Activated T-cell treated with anti-CD3 and anti-CD28 coated beads for 24 hours (primary cell): Measurements from ENCODE around the gene HOXC5.
"Not testable (repeated sequence)": the region's sequence is repeated elsewhere in the genome, so short reads cannot be mapped to it uniquely, and the experiment has no call there.

Experiments used
- DNase-seq: peaks from one replicate; pipeline ENCODE4 v3.0.0-alpha.2; 2020; ENCODE audit warnings: low read depth

Gene HOXC5

GRCh38 chr12:54033980-54034784 is 1.3 kb downstream of the HOXC5 start:
- no peak for DNase-seq

- DNase-seq, result no peak
Observed at GRCh38 chr12:54034785-54035310, 2.0 kb downstream of the HOXC5 start.

GRCh38 chr12:54035568-54036264 is 2.9 kb downstream of the HOXC5 start:
- no peak for DNase-seq

DNA sequence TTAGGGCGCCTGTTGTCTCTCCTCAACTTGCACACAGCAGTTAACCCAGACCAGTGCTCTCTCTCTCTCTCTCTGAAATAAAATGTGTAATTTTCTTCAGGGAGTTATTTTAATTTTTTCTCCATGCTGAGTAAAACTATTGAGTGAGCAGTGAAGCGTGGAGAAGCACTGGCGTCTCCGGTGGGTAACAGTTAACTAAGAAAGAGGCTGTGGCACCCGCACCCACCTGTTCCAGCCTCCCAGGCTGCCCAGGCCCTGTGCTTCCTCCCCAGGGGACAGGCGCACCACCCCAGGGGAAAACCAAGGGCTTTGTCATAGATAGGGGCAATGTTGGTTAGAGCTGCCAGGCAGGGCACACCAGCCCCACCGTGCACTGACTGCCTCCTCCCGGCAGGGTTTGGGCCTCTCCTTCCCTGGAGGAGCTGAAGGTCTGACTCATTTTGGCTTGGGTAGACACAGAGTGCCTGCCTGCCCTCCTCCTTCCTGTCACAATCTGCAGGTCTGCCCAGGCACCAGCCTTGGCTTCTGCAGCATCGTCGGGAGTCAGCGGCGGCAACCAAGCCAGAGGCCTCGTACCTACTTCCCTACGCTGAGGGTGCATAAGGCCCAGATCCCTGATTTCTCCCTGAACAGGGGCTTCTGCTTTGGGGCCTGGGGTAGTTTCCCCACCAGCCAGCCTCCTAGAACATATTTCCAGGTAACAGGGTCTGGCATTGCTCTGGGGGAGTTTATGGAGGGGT is 3.9 kb downstream of the HOXC5 start:
- no peak for DNase-seq

DNA sequence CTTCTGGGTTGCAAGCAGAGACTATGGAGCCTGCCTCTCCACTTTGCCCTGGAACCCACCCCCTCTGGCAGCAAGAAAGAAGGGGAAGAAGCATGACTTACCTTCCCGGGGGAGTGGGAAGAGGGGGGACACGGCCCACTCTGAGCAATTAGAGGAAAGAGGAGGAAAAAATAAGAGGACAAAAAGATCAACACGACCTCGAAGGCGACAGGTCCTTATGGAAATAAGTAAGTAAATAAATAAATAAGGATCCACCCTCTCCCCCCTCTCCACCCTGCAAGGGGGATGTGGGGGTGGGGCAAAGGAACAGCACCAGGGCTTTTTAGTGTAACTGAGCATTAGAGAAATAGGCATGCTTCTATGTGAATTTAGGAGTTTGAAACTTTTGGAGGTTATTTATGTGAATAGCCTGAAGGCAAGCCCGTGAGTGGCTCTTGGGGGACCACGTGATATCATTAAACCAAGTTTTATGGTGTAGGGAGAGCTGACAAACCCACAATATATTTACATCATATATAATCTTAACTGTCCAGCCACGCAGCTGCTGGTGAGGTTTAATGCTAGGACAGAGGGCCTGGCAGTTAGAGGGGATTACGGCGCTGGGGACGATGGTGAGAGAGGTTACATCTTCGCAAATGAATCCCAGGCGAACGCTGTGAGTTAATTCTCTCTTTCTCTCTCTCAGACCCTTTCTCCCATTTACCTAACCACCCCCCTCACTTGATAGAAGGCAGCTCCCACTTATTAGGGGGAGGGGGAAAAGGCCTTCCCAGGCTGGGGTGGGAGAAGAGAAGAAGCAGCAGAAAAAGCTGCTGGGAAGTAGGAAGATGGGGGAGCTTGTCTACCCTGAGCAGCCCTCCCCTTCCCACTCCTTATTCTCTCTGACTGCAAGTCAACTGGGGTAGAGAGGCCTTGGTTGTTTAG is 4.8 kb downstream of the HOXC5 start:
- no peak for DNase-seq

- DNase-seq, result no peak
Observed at GRCh38 chr12:54038284-54038870, 5.5 kb downstream of the HOXC5 start.

DNA sequence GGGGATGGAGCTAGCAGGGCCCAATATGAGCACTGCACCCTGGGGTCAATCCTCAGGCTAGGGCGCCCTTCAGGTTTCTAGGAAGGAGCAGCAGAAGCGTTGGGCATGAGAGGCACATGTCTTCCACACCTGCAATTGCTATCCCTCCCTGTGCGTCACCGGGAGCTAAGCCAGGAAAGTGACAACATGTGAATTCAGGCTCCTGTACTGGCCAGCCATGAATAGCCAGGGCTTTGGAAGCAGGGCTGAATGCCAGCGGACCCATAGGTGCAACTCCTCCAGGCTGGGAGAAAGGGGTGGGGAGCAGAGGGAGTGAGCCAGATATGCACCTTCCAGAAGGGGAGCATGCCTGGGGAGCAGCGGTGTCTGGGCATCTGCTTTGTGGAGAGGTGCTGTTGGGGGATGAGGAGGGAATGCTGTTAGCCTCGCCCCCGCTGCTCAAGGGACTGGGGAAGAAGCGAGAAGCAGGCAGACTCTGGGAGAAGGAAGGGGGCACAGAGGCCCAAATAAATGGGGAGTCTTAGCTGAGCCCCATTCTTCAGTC is 6.1 kb downstream of the HOXC5 start:
- no peak for DNase-seq

GRCh38 chr12:54039417-54040147 is 6.7 kb downstream of the HOXC5 start:
- DNase-seq, result no peak

- DNase-seq, result no peak
Observed at GRCh38 chr12:54040148-54040494, 7.3 kb downstream of the HOXC5 start.

DNA sequence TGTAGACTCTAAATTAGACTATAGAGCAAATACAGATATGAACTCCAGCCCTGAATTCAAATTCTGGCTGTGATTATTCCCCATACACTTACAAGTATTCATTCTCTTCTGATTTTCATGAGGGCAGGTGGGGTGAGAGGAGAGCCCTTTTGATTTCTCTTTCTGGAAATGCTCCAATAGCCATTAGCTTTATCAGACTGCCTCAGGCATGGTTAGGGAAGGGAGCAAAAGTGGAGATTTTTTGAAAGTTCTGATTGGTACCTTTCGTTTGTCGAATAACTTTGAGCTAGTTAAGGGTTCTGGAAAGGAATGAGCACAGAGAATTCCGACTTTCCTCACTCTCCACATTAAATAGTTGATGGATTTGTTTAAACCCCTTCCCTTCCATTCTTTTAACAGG is 7.8 kb downstream of the HOXC5 start:
- DNase-seq, result no peak

DNA sequence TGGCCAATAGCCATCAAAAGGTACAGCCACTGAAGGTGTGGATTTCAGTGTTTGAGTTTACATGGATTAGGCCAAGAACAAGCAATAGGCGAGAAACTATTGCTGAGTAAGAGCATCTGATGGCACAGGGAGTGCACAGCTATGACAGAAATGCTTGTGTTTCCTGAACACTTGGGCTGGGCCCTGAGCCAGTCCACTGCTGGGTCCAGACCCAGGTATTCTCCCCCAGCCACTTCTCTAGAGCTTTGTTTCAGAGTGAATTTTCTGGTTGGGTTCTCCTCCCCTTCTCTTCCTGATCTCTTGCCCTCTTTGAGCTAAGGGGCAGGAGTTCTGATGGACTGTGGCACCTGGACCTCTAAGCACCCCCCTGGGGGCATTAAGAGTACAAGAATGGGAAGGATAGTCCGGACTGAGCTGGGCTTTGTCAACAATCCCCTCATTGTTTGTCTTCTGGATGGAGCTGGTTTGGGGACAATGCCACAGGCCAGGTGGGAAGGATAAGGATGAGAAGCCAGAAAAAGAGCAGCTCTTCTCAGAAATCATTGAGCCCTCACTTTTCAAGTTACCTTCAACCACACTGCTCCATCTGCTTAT is 8.3 kb downstream of the HOXC5 start:
- DNase-seq, result no peak

DNA sequence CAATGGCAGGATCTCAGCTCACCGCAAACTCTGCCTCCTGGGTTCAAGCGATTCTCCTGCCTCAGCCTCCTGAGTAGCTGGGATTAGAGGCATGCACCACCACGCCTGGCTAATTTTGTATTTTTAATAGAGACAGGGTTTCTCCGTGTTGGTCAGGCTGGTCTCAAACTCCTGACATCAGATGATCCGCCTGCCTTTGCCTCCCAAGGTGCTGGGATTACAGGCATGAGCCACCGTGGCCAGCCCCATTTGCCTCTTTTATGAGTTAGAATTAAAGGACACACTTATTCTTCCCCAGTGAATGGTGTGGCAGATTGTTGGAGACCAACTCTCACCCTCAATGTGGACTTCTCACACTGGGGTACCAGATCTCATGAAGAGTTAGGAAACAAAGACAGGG is 9.2 kb downstream of the HOXC5 start:
- DNase-seq, result not testable (repeated sequence)

GRCh38 chr12:54042970-54043853 is 10.4 kb downstream of the HOXC5 start:
- DNase-seq, result no peak

DNA sequence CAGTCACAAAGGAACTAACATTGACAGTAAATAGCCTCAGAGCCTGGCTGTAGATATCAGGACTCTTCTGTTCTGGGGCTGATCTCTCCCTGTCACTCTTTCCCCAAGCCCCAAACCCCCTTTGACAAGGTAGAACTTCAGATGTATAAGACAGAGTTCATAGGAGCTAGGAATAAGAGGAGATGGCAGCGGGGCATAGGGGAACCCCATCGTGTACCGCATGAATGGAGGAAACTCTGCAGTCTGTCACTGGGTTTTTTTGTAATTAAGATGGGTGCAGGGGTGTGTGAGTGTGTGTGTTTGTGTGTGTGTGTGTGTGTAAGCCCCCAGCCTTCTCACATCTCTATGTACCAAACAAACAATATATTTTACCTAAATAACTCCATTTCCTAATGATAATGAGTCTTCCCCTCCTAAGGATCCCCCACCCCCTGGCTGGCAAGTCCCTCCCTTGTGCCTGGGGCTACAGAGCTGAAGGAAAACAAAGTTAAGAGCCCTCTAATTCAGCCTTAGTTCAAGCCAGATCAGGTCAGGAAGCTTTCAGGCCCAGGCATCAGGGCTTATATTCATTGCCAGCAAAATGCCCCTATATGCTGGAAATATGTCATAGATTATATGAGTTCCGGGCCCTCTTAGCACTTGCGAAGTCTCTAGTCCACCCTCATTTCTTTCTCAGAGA is 11.7 kb downstream of the HOXC5 start:
- DNase-seq, result no peak

DNA sequence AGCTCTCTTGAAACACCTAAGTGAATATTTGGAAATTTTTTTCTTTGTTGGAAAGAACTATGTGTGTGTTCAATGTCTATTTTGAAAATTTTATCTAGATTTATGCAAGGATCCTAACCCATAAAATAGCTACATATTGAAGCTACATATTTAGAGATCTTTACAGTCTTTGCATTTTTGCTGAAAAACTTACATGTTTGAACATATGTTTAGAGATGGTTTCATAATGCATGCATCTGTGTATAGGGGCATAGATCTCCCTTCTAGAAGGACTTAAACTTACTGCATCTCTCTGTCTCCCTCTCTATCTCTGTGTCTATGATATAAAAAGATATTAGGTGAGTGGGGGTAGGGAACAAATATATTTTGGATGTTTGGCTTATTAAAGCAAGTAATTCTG is 12.6 kb downstream of the HOXC5 start:
- DNase-seq, result no peak

DNA sequence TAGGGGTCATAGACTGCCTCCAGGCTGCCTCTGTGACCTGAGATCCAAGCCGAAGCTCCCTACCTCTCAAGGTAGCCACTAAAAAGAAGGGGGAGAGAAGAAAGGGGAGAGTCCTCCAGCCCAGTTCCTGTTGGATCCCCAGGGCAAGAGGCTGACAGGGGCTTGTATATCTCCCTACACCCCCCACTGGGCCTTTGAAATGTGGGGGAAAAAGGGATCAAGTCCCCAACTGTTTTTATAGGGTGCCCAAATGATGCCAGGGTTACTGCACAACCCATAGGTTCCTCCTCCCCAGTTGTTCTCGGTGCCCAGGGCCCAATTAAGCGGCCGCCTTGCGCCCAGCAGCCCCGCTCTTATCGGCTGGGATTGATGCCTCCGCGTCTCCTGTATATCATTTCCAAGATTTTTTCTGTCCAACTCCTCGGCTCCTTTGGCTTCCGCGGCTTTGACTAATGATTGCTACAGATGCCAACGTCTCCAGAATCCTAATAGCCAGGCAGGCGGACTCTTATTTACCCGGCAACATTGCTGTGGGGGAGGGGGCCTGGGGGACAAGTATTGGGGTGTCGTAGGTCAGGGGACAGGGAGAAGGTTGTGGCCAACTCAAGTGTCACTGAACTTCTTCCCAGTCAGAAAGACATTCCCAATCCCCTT is 13.1 kb downstream of the HOXC5 start:
- no peak for DNase-seq

- DNase-seq, result no peak
Observed at GRCh38 chr12:54046809-54047159, 13.9 kb downstream of the HOXC5 start.
